HFFc6 (cell line): ENCODE results near the gene TTC32. TPM values are rescaled to one million over a fixed set of nuclear protein-coding genes. Genes with fewer than 3 reads are reported as not detected.
"Not testable (repeated sequence)": the region's sequence is repeated elsewhere in the genome, so short reads cannot be mapped to it uniquely, and the experiment has no call there.

Experiments
- DNase-seq: peaks from one replicate; pipeline ENCODE4 v3.0.0-alpha.2; 2018
- H3K27ac Mint-ChIP-seq: 2 replicates; pipeline ENCODE4 v1.8.0; 2020; ENCODE audit warnings: mild to moderate bottlenecking, mixed read lengths
- H3K27me3 Mint-ChIP-seq: 2 replicates; pipeline ENCODE4 v1.8.0; 2021; ENCODE audit warnings: mild to moderate bottlenecking, moderate library complexity, mixed read lengths; ENCODE audit not compliant: insufficient read depth
- H3K36me3 Mint-ChIP-seq: 2 replicates; pipeline ENCODE4 v1.8.0; 2021; ENCODE audit warnings: low read depth, mixed read lengths
- H3K4me1 Mint-ChIP-seq: 2 replicates; pipeline ENCODE4 v1.8.0; 2020; ENCODE audit warnings: low read depth, mixed read lengths
- H3K4me3 Mint-ChIP-seq: 2 replicates; pipeline ENCODE4 v1.8.0; 2020; ENCODE audit warnings: mild to moderate bottlenecking, moderate library complexity, mixed read lengths
- H3K9me3 Mint-ChIP-seq: 2 replicates; pipeline ENCODE4 v1.8.0; 2020; ENCODE audit warnings: mild to moderate bottlenecking, mixed read lengths
- CTCF ChIP-seq: fragments of 200-600 bp; sonication (generic); IDR thresholded peaks from 2 replicates; pipeline ENCODE4 v1.5.0; 2021; ENCODE audit warnings: antibody characterized with exemption, mild to moderate bottlenecking
- total RNA-seq, 6 experiments: library from RNA; stranded (reverse); fragmentation: NEBNext Ultra II Directional; extraction: Animal tissue kit (Norgen Biotek cat#: 25700); gene quantifications; 2 replicates in 1 of 6; 3 replicates in 5 of 6; pipeline ENCODE4 v1.2.3, GENCODE V29; 2021

TTC32 gene
- total RNA-seq, 6 experiments from 2014 or later, result 3.9 to 5.9 (median 4.8) TPM

DNA sequence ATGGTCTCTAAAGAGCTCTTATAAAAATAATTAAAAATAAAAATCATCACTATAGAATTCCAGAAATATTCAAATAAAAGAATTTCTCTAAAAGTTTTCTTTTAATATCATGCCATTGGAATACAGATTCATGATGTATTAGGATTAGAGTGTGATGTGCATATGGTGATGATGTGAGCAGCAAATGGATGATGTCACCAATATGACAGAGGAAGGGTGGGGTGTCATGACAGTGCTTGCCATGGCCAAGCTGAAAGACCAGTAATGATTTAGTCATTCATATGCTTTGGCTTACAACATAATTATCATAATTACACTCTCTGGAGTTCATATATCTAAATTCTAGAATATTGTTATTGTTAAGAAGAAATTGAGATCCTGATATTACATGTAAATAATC, 27.4 kb upstream of the TTC32 start:
- Mint-ChIP-seq H3K4me1 (peaks cover 15% of the 10 kb centered on the region), H3K36me3 (peaks cover 39% of the 10 kb centered on the region), H3K9me3 (peaks cover 18% of the 10 kb centered on the region), H3K4me3 (no peak overlapping the region), H3K27ac (no peak overlapping the region), H3K27me3 (no peaks in the 10 kb centered on the region)
- DNase-seq, result no peak
- TF ChIP-seq CTCF, result no peak

DNA sequence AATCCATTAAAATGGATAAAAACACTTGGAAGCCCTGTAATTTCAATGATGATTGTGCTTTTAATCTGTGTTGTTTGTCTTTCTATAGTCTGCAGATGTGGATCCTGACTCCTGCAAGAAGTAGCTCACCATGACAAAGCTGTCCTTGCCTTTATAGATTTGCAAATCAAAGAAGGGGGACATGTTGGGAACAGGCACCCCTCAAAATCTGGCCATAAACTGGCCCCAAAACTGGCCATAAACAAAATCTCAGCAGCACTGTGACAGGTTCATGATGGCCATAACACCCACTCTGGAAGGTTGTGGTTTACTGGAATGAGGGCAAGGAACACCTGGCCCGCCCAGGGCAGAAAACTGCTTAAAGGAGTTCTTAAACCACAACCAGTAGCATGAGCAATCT, 26.0 kb upstream of the TTC32 start:
- H3K4me1 Mint-ChIP-seq, H3K27ac Mint-ChIP-seq, DNase-seq, H3K4me3 Mint-ChIP-seq, H3K27me3 Mint-ChIP-seq: not testable (repeated sequence)
- H3K36me3 Mint-ChIP-seq, result peaks cover 39% of the 10 kb centered on the region
- peaks cover 18% of the 10 kb centered on the region for H3K9me3 Mint-ChIP-seq

DNA sequence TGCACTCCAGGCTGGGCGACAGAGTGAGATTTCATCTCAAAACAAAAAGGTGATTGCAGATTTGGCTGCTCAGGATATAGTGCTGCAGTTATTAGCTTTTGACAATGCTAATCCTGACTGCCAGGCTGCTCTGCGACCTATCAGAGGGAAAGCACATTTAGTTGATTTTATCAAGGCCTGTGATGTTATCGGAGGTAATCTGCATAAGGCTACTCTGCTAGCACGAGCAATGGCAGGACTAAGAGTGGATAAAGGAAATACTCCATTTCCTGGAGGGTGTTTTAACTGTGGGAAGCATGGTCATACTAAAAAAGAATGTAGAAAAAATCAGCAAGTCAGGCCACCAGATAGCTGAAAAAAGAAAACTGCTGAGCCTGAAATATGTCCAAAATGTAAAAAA, 22.7 kb upstream of the TTC32 start:
- H3K27me3 Mint-ChIP-seq, DNase-seq, H3K4me1 Mint-ChIP-seq, H3K4me3 Mint-ChIP-seq, H3K27ac Mint-ChIP-seq: not testable (repeated sequence)
- peaks cover 18% of the 10 kb centered on the region for H3K9me3 Mint-ChIP-seq
- H3K36me3 Mint-ChIP-seq, result peaks cover 51% of the 10 kb centered on the region

DNA sequence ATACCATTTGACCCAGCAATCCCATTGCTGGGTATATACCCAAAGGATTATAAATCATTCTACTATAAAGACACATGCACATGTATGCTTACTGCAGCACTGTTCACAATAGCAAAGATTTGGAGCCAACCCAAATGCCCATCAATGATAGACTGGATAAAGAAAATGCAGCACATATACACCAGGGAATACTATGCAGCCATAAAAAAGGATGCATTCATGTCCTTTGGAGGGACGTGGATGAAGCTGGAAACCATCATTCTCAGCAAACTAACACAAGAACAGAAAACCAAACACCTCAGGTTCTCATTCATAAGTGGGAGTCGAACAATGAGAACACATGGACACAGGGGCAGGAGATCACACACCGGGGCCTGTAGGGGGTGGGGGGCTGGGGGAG, 20.4 kb upstream of the TTC32 start:
- H3K9me3 Mint-ChIP-seq, H3K4me1 Mint-ChIP-seq, DNase-seq, H3K27me3 Mint-ChIP-seq, H3K27ac Mint-ChIP-seq, H3K4me3 Mint-ChIP-seq: not testable (repeated sequence)
- H3K36me3 Mint-ChIP-seq, result peaks cover 42% of the 10 kb centered on the region

DNA sequence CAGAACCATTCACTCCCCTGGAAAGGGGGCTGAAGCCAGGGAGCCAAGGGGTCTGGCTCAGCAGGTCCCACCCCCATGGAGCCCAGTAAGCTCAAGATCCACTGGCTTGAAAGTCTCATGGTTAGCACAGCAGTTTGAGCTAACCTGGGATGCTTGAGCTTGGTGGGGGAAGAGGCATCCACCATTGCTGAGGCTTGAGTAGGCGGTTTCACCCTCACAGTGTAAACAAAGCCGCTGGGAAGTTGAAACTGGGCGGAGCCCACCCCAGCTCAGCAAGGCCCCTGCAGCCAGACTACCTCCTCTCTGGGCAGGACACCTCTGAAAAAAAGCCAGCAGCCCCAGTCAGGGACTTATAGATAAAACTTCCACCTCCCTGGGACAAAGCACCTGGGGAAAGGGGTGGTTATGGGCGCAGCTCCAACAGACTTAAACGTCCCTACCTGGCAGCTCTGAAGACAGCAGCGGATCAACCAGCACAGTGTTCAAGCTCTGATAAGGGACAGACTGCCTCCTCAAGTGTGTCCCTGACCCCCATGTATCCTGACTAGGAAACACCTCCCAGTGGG, 14.7 kb upstream of the TTC32 start:
- TF ChIP-seq CTCF, result no peak
- Mint-ChIP-seq H3K9me3 (no peaks in the 10 kb centered on the region), H3K4me1 (peaks cover 9% of the 10 kb centered on the region), H3K27me3 (no peaks in the 10 kb centered on the region; the same call in 1 of the 2 replicates), H3K4me3 (no peak overlapping the region), H3K36me3 (peaks cover 23% of the 10 kb centered on the region; the same call in 1 of the 2 replicates), H3K27ac (no peak overlapping the region)
- DNase-seq, result no peak

GRCh38 chr2:19914266-19914975, 12.6 kb upstream of the TTC32 start:
- no peaks in the 10 kb centered on the region for H3K9me3 Mint-ChIP-seq
- no peak overlapping the region for H3K4me3 Mint-ChIP-seq
- no peak for TF ChIP-seq CTCF
- no peak overlapping the region for H3K27ac Mint-ChIP-seq
- peaks cover 21% of the 10 kb centered on the region; the same call in 1 of the 2 replicates for H3K36me3 Mint-ChIP-seq
- DNase-seq, result no peak
- H3K4me1 Mint-ChIP-seq, result peaks cover 20% of the 10 kb centered on the region
- H3K27me3 Mint-ChIP-seq, result no peaks in the 10 kb centered on the region; the same call in 1 of the 2 replicates

DNA sequence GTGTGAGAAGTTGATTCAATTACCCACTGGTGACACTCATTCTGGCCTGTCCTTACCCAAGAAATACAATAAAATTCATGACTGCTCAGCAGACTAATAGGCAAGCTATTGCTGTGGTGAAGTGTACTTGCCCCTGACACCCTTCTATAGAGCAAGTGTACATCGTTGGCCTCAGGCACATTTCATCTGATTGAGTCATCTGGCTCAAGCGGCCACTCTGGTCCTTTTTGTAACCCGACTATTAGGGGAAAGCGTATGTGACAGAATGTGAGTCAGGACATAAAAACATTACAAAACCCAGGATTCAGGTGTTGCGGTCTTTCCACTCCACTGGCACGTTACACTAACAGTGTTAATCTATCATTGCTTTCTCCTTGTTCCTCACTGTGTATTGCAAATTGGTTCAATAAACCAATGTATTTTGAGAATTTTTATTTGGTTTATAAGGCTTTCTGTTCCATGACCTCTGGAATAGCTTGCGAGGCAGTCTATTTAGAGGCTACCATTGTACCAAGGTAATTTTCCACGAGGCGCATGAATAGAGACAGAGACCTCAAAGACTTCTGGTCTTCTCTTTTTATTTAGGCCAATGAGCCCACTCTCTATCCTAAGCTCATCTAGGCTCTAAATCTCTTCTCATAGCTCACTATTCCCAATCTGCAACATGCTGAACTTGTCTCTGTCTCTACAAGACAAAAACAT, 10.2 kb upstream of the TTC32 start:
- peaks cover 20% of the 10 kb centered on the region for H3K4me1 Mint-ChIP-seq
- DNase-seq, result peak; percentile 94
- no peaks in the 10 kb centered on the region for H3K9me3 Mint-ChIP-seq
- no peak overlapping the region for H3K4me3 Mint-ChIP-seq
- H3K27me3 Mint-ChIP-seq, result no peaks in the 10 kb centered on the region; the same call in 1 of the 2 replicates
- peaks cover 7% of the 10 kb centered on the region; the same call in 1 of the 2 replicates for H3K36me3 Mint-ChIP-seq
- TF ChIP-seq CTCF, result no peak
- H3K27ac Mint-ChIP-seq, result no peak overlapping the region; the same call in 1 of the 2 replicates
